Liver (tissue), 9 donors: ENCODE measurements around the gene ZXDC. TPM values are rescaled to one million over a fixed set of nuclear protein-coding genes. Genes with fewer than 3 reads are reported as not detected.

Experiments
- DNase-seq: peaks from one replicate; pipeline ENCODE4 v3.0.0-alpha.2; 2017; ENCODE audit warnings: low spot score
- H3K27ac ChIP-seq, 2 donors: one replicate each; pipeline ENCODE4 v1.7.0; 2013; ENCODE audit warnings: inconsistent platforms in 2 of 2, low read length in 2 of 2, control low read depth in 1 of 2, low read depth in 1 of 2, mild to moderate bottlenecking in 1 of 2
- H3K27me3 ChIP-seq, 4 donors: one replicate each; pipeline versions ENCODE4 v1.6.1 to v1.7.0; 2013; ENCODE audit warnings: low read length in 3 of 4, inconsistent platforms in 1 of 4, mild to moderate bottlenecking in 1 of 4, moderate library complexity in 1 of 4; ENCODE audit not compliant: control insufficient read depth in 4 of 4, insufficient read depth in 4 of 4
- H3K36me3 ChIP-seq, 4 donors: one replicate each; pipeline versions ENCODE4 v1.6.1 to v1.7.0; 2013; ENCODE audit warnings: low read length in 3 of 4, mild to moderate bottlenecking in 3 of 4, low read depth in 1 of 4, moderate library complexity in 1 of 4; ENCODE audit not compliant: control insufficient read depth in 4 of 4, insufficient read depth in 3 of 4
- H3K4me1 ChIP-seq, 4 donors: one replicate each; pipeline versions ENCODE4 v1.6.1 to v1.7.0; 2013; ENCODE audit warnings: low read length in 3 of 4, mild to moderate bottlenecking in 3 of 4, moderate library complexity in 1 of 4; ENCODE audit not compliant: control insufficient read depth in 4 of 4, insufficient read depth in 4 of 4
- H3K4me3 ChIP-seq, 3 donors: one replicate each; pipeline versions ENCODE4 v1.6.1 to v1.7.0; 2013; ENCODE audit warnings: low read length in 3 of 3, control low read depth in 1 of 3, low read depth in 1 of 3, mild to moderate bottlenecking in 1 of 3
- H3K9ac ChIP-seq, 2 donors: one replicate each; pipeline ENCODE4 v1.7.0; 2013; ENCODE audit warnings: low read length in 2 of 2, mild to moderate bottlenecking in 2 of 2, moderate library complexity in 2 of 2, control low read depth in 1 of 2, low read depth in 1 of 2
- H3K9me3 ChIP-seq, 4 donors: one replicate each; pipeline versions ENCODE4 v1.6.1 to v1.7.0; 2013; ENCODE audit warnings: low read length in 3 of 4; ENCODE audit not compliant: control insufficient read depth in 4 of 4
- FOXA1 ChIP-seq: IDR thresholded peaks from 2 replicates; pipeline ENCODE4 v1.6.1; 2016; ENCODE audit warnings: antibody characterized with exemption
- GABPA ChIP-seq, 2 donors: IDR thresholded peaks in 1 of 2; conservative IDR thresholded peaks in 1 of 2; 2 replicates each; pipeline ENCODE4 v1.6.1; 2016; ENCODE audit warnings: antibody characterized with exemption in 2 of 2, mild to moderate bottlenecking in 1 of 2, moderate library complexity in 1 of 2
- HNF4A ChIP-seq, 2 donors: conservative IDR thresholded peaks; 2 replicates each; pipeline ENCODE4 v1.6.1; 2016; ENCODE audit warnings: antibody characterized with exemption in 2 of 2, mild to moderate bottlenecking in 2 of 2
- HNF4G ChIP-seq: IDR thresholded peaks from 2 replicates; pipeline ENCODE4 v1.6.1; 2016; ENCODE audit warnings: antibody characterized with exemption
- NR2F2 ChIP-seq: IDR thresholded peaks from 2 replicates; pipeline ENCODE4 v1.6.1; 2016; ENCODE audit warnings: antibody characterized with exemption
- RAD21 ChIP-seq, 2 donors: IDR thresholded peaks; 2 replicates each; pipeline ENCODE4 v1.6.1; 2016; ENCODE audit warnings: antibody characterized with exemption in 2 of 2, mild to moderate bottlenecking in 2 of 2
- REST ChIP-seq: IDR thresholded peaks from 2 replicates; pipeline ENCODE4 v1.6.1; 2016; ENCODE audit warnings: antibody characterized with exemption, mild to moderate bottlenecking
- RXRA ChIP-seq, 2 donors: IDR thresholded peaks; 2 replicates each; pipeline ENCODE4 v1.6.1; 2017 to 2018; ENCODE audit warnings: antibody characterized with exemption in 2 of 2, mild to moderate bottlenecking in 1 of 2
- SP1 ChIP-seq: IDR thresholded peaks from 2 replicates; pipeline ENCODE4 v1.6.1; 2018; ENCODE audit warnings: antibody characterized with exemption, mild to moderate bottlenecking
- YY1 ChIP-seq: IDR thresholded peaks from 2 replicates; pipeline ENCODE4 v1.6.1; 2016; ENCODE audit warnings: antibody characterized with exemption, mild to moderate bottlenecking
- WGBS: extraction: QIAGEN DNeasy Blood & Tissue Kit; methylation state at CpG from one replicate; pipeline ENCODE4 v1.1.7; 2013; 5-methylcytosine and 5-hydroxymethylcytosine counted together
- polyA plus RNA-seq, 2 donors: library from polyadenylated mRNA; stranded (reverse) in 1 of 2; unstranded in 1 of 2; fragments of 200-250 nt in 1 of 2; fragments of >200 nt in 1 of 2; fragmentation: Nextera tagmentation in 1 of 2; extraction: Ambion mirVana in 1 of 2; gene quantifications; one replicate each; pipeline versions ENCODE4 v1.2.1 to v1.2.3, GENCODE V29; 2013 to 2015
- total RNA-seq, 2 donors: library from RNA; depleted of rRNA; stranded (reverse); fragments of >200 nt; gene quantifications; one replicate each; pipeline ENCODE4 v1.2.3, GENCODE V29; 2014
- TF ChIP-seq, protein P1 (sequence below): IDR thresholded peaks from 2 replicates; pipeline ENCODE4 v1.6.1; 2016; ENCODE audit warnings: antibody characterized with exemption
- TF ChIP-seq, protein P2 (sequence below): IDR thresholded peaks from 2 replicates; pipeline ENCODE4 v1.6.1; 2016; ENCODE audit warnings: antibody characterized with exemption
- donor health status: healthy.
- donor health status: healthy.
- donor health status: healthy.
- donor health status: healthy.
- donor health status: healthy.

ZXDC gene
- total and polyA plus RNA-seq, 4 donors: 7.0 to 42.3 (median 13.9) TPM

DNA sequence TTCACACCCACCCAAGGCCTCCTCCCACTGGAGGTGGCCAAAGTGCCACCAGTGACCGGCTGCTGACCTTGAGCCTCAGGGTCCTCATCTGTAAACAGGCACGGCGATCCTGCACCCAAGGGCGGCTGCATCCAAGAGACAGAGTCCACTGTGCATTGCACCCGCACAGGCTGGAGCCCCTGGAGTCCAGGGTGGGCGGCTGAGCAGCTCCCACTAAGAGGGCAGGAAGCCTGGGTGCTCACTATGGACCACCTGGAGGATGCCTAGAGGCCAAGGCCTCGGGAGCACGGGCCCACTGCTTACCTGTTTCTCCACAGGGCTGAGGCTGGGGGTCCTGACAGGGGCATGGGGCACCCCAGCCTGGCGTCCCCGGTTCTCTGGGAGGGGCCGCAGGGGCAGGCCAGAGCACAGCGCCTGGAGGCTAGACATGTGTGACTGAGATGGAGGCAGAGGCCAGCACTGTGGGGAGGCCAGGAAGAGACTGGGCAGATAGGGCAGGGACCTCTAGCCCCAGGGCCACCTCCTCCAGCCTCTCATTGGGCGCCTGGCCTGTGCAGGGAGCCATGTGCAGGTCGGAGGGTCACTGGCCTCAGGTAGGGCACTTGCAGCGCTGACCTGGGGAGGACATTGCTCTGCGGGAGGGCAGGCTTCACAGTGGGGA, 41.7 kb upstream of the ZXDC start, which contains the start of gene UROC1:
Gene UROC1 (minus strand): TSS at position 483 of the 661 bp plus-strand sequence. CDS start 54 bp downstream, at position 429.
- H3K9ac ChIP-seq: peak within 1 kb of the TSS in 1 of 2 donors; percentile 36
- DNase-seq: peak; percentile 68
- no peaks in the 10 kb centered on the region for H3K9me3 ChIP-seq
- WGBS: 36% methylated on average over 16 of the region's 16 CpGs
- peaks cover 23 to 86% (median 62%) of the 10 kb centered on the region in 4 donors for H3K4me1 ChIP-seq
- no peaks in the 10 kb centered on the region for H3K36me3 ChIP-seq
- H3K4me3 ChIP-seq: peak within 1 kb of the TSS; percentile 45 to 85 (median 73)
- peak within 1 kb of the TSS; percentile 73 to 87 for H3K27ac ChIP-seq
- no peaks in the 10 kb centered on the region for H3K27me3 ChIP-seq
- TF ChIP-seq REST (peak; percentile 45), HNF4G (peak; percentile 23), SP1 (peak; percentile 83), HNF4A (conservative IDR thresholded peaks at IDR 0.05) (peak; percentile 68 to 70), RAD21 (IDR thresholded peaks at IDR 0.05) (peak in 1 of 2 donors; percentile 4), RXRA (IDR thresholded peaks at IDR 0.05) (peak; percentile 95 to 98), NR2F2 (peak; percentile 73), FOXA1 (peak; percentile 14), GABPA (IDR thresholded peaks at IDR 0.05 in 1 of 2, conservative IDR thresholded peaks at IDR 0.05 in 1 of 2) (no peak)
- TF ChIP-seq, protein P1, sequence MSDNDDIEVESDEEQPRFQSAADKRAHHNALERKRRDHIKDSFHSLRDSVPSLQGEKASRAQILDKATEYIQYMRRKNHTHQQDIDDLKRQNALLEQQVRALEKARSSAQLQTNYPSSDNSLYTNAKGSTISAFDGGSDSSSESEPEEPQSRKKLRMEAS: peak; percentile 64
- TF ChIP-seq, protein P2, sequence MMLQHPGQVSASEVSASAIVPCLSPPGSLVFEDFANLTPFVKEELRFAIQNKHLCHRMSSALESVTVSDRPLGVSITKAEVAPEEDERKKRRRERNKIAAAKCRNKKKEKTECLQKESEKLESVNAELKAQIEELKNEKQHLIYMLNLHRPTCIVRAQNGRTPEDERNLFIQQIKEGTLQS: no peak

DNA sequence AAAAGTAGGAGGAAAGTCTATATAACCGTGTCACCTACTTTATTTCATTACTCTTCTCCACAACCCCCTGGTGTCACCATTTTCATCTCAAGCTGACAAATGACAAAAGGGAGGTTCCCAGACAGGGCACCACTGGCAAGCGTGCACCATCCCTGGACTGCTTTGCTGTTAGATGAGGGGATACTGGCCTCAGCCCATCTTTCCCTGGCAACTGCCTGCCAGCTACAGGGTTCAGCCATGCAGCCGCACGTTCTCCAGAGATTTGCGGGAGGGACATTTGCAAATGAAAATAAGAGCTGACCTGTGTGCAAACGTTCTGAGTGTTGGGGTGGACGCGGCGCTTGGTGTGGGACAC, 41.2 kb upstream of the ZXDC start:
- H3K36me3 ChIP-seq: no peaks in the 10 kb centered on the region
- H3K4me3 ChIP-seq: peak overlapping the region; percentile 45 to 85 (median 73)
- H3K27ac ChIP-seq: peak overlapping the region; percentile 69 to 87
- H3K27me3 ChIP-seq: no peaks in the 10 kb centered on the region
- DNase-seq: no peak
- H3K4me1 ChIP-seq: peaks cover 23 to 86% (median 65%) of the 10 kb centered on the region in 4 donors
- H3K9me3 ChIP-seq: no peaks in the 10 kb centered on the region
- 37% methylated on average over 9 of the region's 9 CpGs for WGBS
- TF ChIP-seq FOXA1: no peak
- TF ChIP-seq YY1: peak; percentile 28
- H3K9ac ChIP-seq: peak overlapping the region in 1 of 2 donors; percentile 36
